NCI-H446 (cell line): ENCODE results near the gene XRCC6.
"Not testable (repeated sequence)": the region's sequence is repeated elsewhere in the genome, so short reads cannot be mapped to it uniquely, and the experiment has no call there.

Experiments used
- DNase-seq, 2 experiments: peaks; one replicate each; lab custom pipeline; 2025; lab: John Stamatoyannopoulos, UW

The XRCC6 gene

GRCh38 chr22:41598891-41599635, 22.0 kb upstream of the XRCC6 start:
- DNase-seq, result no peak

GRCh38 chr22:41600976-41601375, 20.1 kb upstream of the XRCC6 start:
- DNase-seq, result no peak

GRCh38 chr22:41603873-41604332, 17.2 kb upstream of the XRCC6 start:
- DNase-seq, result no peak

GRCh38 chr22:41608386-41608785, 12.7 kb upstream of the XRCC6 start:
- no peak for DNase-seq

- DNase-seq, result no peak
Measured at GRCh38 chr22:41612603-41613306, 8.3 kb upstream of the XRCC6 start.

GRCh38 chr22:41613456-41613855, 7.6 kb upstream of the XRCC6 start:
- no peak for DNase-seq

GRCh38 chr22:41619979-41620588, 1.0 kb upstream of the XRCC6 start:
- peak in 1 of 2 experiments; percentile 9 for DNase-seq

- no peak for DNase-seq
Measured at GRCh38 chr22:41620589-41621098, 451 bp upstream of the XRCC6 start, which contains the start of gene DESI1. TSS of gene DESI1 (minus strand) at chr22:41621043. CDS start at chr22:41620839, 204 bp downstream.

GRCh38 chr22:41621911-41622179, 750 bp downstream of the XRCC6 start:
- DNase-seq, result no peak

- no peak for DNase-seq
Measured at GRCh38 chr22:41625577-41625976, 4.5 kb downstream of the XRCC6 start.

- not testable (repeated sequence) for DNase-seq
Measured at GRCh38 chr22:41631115-41631514, 10.0 kb downstream of the XRCC6 start.

- DNase-seq, result not testable (repeated sequence)
Measured at GRCh38 chr22:41631615-41632014, 10.5 kb downstream of the XRCC6 start.

GRCh38 chr22:41634610-41635009, 13.5 kb downstream of the XRCC6 start:
- not testable (repeated sequence) for DNase-seq

GRCh38 chr22:41636467-41636866, 15.4 kb downstream of the XRCC6 start:
- DNase-seq, result peak; percentile 5 to 58

GRCh38 chr22:41637623-41638022, 16.5 kb downstream of the XRCC6 start:
- DNase-seq, result not testable (repeated sequence)

GRCh38 chr22:41638124-41638523, 17.0 kb downstream of the XRCC6 start:
- DNase-seq, result no peak

GRCh38 chr22:41638748-41639147, 17.7 kb downstream of the XRCC6 start:
- DNase-seq, result no peak

- DNase-seq, result no peak
Measured at GRCh38 chr22:41641854-41642253, 20.8 kb downstream of the XRCC6 start.

GRCh38 chr22:41642331-41643110, 21.4 kb downstream of the XRCC6 start:
- no peak for DNase-seq

- DNase-seq, result no peak
Measured at GRCh38 chr22:41647771-41648170, 26.7 kb downstream of the XRCC6 start.

GRCh38 chr22:41648432-41648831, 27.3 kb downstream of the XRCC6 start:
- DNase-seq, result no peak

GRCh38 chr22:41650229-41650628, 29.1 kb downstream of the XRCC6 start:
- no peak for DNase-seq
